Spinal cord (tissue), 10 donors: Measurements from ENCODE around the gene SYT17. TPM values are rescaled to one million over a fixed set of nuclear protein-coding genes. Genes with fewer than 3 reads are reported as not detected.

Experiments used
- DNase-seq, 6 donors: peaks; one replicate each; pipeline versions ENCODE4 v3.0.0 to v3.0.0-alpha.2; 2013 to 2015; ENCODE audit warnings: low spot score in 6 of 6, low read depth in 4 of 6
- H3K27ac ChIP-seq: one replicate; pipeline ENCODE4 v1.5.1; 2013; ENCODE audit warnings: low read depth, low read length, control low read depth
- H3K27me3 ChIP-seq: one replicate; pipeline ENCODE4 v1.6.1; 2013; ENCODE audit warnings: low read length; ENCODE audit not compliant: control insufficient read depth, insufficient read depth
- H3K36me3 ChIP-seq: one replicate; pipeline ENCODE4 v1.6.1; 2013; ENCODE audit warnings: low read length; ENCODE audit not compliant: control insufficient read depth, insufficient read depth
- H3K4me1 ChIP-seq: one replicate; pipeline ENCODE4 v1.6.1; 2013; ENCODE audit warnings: low read length; ENCODE audit not compliant: control insufficient read depth, insufficient read depth
- H3K4me3 ChIP-seq: one replicate; pipeline ENCODE4 v1.5.1; 2013; ENCODE audit warnings: low read depth, low read length, control low read depth
- H3K9me3 ChIP-seq: one replicate; pipeline ENCODE4 v1.6.1; 2013; ENCODE audit warnings: low read length; ENCODE audit not compliant: control insufficient read depth, insufficient read depth
- WGBS: methylation state at CpG from one replicate; pipeline ENCODE4 v1.1.5; 2013; ENCODE audit warnings: missing lambda C conversion rate; ENCODE audit not compliant: insufficient coverage; 5-methylcytosine and 5-hydroxymethylcytosine counted together
- polyA plus RNA-seq, 2 donors: library from polyadenylated mRNA; unstranded; fragments of 120-200 nt; gene quantifications; one replicate each; pipeline ENCODE4 v1.2.1, GENCODE V29; 2013; ENCODE audit not compliant: insufficient read length in 2 of 2
- total RNA-seq, 2 donors: library from RNA; depleted of rRNA in 1 of 2; stranded (reverse); fragments of 120-200 nt in 1 of 2; fragments of >200 nt in 1 of 2; gene quantifications; one replicate each; pipeline versions ENCODE4 v1.2.3 to v1.2.4, GENCODE V29; 2013 to 2014
- donor health status: healthy.

Gene SYT17
- total and polyA plus RNA-seq, 4 donors, result 11.3 to 46.1 (median 24.3) TPM

- no peak overlapping the region for H3K4me3 ChIP-seq
- WGBS, result 13% methylated on average over 1 of the region's 4 CpGs
These were observed 70.4 kb downstream of the SYT17 start for GRCh38 chr16:19238406-19238805.

GRCh38 chr16:19239511-19240155 is 71.6 kb downstream of the SYT17 start:
- H3K27me3 ChIP-seq, result no peaks in the 10 kb centered on the region
- no peak overlapping the region for H3K4me3 ChIP-seq
- peaks cover 17% of the 10 kb centered on the region for H3K36me3 ChIP-seq
- 79% methylated on average over 11 of the region's 13 CpGs for WGBS
- H3K4me1 ChIP-seq, result peaks cover 18% of the 10 kb centered on the region
- DNase-seq, result peak in 1 of 6 donors; percentile 58
- peaks cover 4% of the 10 kb centered on the region for H3K9me3 ChIP-seq
- no peak overlapping the region for H3K27ac ChIP-seq

More at GRCh38 chr16:19238406-19238805, 70.4 kb downstream of the SYT17 start:
- peaks cover 4% of the 10 kb centered on the region for H3K9me3 ChIP-seq
- no peaks in the 10 kb centered on the region for H3K27me3 ChIP-seq
- no peak overlapping the region for H3K27ac ChIP-seq
- DNase-seq, result peak in 3 of 6 donors; percentile 33 to 64 (median 59)
- H3K36me3 ChIP-seq, result peaks cover 17% of the 10 kb centered on the region
- peaks cover 18% of the 10 kb centered on the region for H3K4me1 ChIP-seq

GRCh38 chr16:19240494-19240893 is 72.5 kb downstream of the SYT17 start:
- Histone ChIP-seq H3K9me3 (no peaks in the 10 kb centered on the region), H3K4me3 (no peak overlapping the region), H3K4me1 (peaks cover 18% of the 10 kb centered on the region), H3K36me3 (peaks cover 17% of the 10 kb centered on the region), H3K27ac (no peak overlapping the region), H3K27me3 (no peaks in the 10 kb centered on the region)
- no peak for DNase-seq
- 100% methylated on average over 7 of the region's 7 CpGs for WGBS

GRCh38 chr16:19241512-19241911 is 73.5 kb downstream of the SYT17 start:
- H3K27ac ChIP-seq, result no peak overlapping the region
- no peaks in the 10 kb centered on the region for H3K9me3 ChIP-seq
- H3K27me3 ChIP-seq, result no peaks in the 10 kb centered on the region
- H3K36me3 ChIP-seq, result peaks cover 17% of the 10 kb centered on the region
- no peak for DNase-seq
- 98% methylated on average over 9 of the region's 11 CpGs for WGBS
- H3K4me3 ChIP-seq, result no peak overlapping the region
- peaks cover 18% of the 10 kb centered on the region for H3K4me1 ChIP-seq

- Histone ChIP-seq H3K4me1 (peaks cover 16% of the 10 kb centered on the region), H3K27ac (no peak overlapping the region), H3K4me3 (no peak overlapping the region), H3K9me3 (peaks cover under 1% of the 10 kb centered on the region), H3K27me3 (no peaks in the 10 kb centered on the region), H3K36me3 (peaks cover 18% of the 10 kb centered on the region)
- no peak for DNase-seq
- WGBS, result 78% methylated on average over 1 of the region's 1 CpG
These were observed 74.1 kb downstream of the SYT17 start for GRCh38 chr16:19242186-19242585.

- WGBS, result 100% methylated on average over 2 of the region's 3 CpGs
- no peak for DNase-seq
- no peaks in the 10 kb centered on the region for H3K27me3 ChIP-seq
- no peak overlapping the region for H3K4me3 ChIP-seq
- H3K36me3 ChIP-seq, result peaks cover 20% of the 10 kb centered on the region
- peaks cover 3% of the 10 kb centered on the region for H3K9me3 ChIP-seq
- H3K4me1 ChIP-seq, result peaks cover 10% of the 10 kb centered on the region
- no peak overlapping the region for H3K27ac ChIP-seq
These were observed 75.0 kb downstream of the SYT17 start for GRCh38 chr16:19242987-19243575.

- WGBS, result 69% methylated on average over 3 of the region's 8 CpGs
These were observed 77.4 kb downstream of the SYT17 start for GRCh38 chr16:19245326-19245925.

GRCh38 chr16:19252904-19253303 is 84.9 kb downstream of the SYT17 start:
- H3K4me1 ChIP-seq, result no peaks in the 10 kb centered on the region
- no peaks in the 10 kb centered on the region for H3K27me3 ChIP-seq
- DNase-seq, result no peak
- no peaks in the 10 kb centered on the region for H3K9me3 ChIP-seq
- 100% methylated on average over 1 of the region's 2 CpGs for WGBS
- no peak overlapping the region for H3K4me3 ChIP-seq
- no peak overlapping the region for H3K27ac ChIP-seq
- H3K36me3 ChIP-seq, result no peaks in the 10 kb centered on the region

More at GRCh38 chr16:19245326-19245925, 77.4 kb downstream of the SYT17 start:
- no peak overlapping the region for H3K4me3 ChIP-seq
- peak in 1 of 6 donors; percentile 31 for DNase-seq
- peaks cover 12% of the 10 kb centered on the region for H3K36me3 ChIP-seq
- H3K4me1 ChIP-seq, result no peaks in the 10 kb centered on the region
- no peak overlapping the region for H3K27ac ChIP-seq
- no peaks in the 10 kb centered on the region for H3K27me3 ChIP-seq
- peaks cover 3% of the 10 kb centered on the region for H3K9me3 ChIP-seq

- Histone ChIP-seq H3K9me3 (no peaks in the 10 kb centered on the region), H3K27ac (no peak overlapping the region), H3K27me3 (no peaks in the 10 kb centered on the region), H3K4me3 (no peak overlapping the region), H3K4me1 (no peaks in the 10 kb centered on the region), H3K36me3 (no peaks in the 10 kb centered on the region)
- WGBS, result 100% methylated on average over 1 of the region's 4 CpGs
- peak in 1 of 6 donors; percentile 61 for DNase-seq
These were observed 86.6 kb downstream of the SYT17 start for GRCh38 chr16:19254611-19255010.
